GM03348 (cell line): ENCODE results near the gene ADSL.

Experiments used
- DNase-seq: peaks from one replicate; pipeline ENCODE4 v3.0.0; 2012; ENCODE audit warnings: low spot score

ADSL gene

DNA sequence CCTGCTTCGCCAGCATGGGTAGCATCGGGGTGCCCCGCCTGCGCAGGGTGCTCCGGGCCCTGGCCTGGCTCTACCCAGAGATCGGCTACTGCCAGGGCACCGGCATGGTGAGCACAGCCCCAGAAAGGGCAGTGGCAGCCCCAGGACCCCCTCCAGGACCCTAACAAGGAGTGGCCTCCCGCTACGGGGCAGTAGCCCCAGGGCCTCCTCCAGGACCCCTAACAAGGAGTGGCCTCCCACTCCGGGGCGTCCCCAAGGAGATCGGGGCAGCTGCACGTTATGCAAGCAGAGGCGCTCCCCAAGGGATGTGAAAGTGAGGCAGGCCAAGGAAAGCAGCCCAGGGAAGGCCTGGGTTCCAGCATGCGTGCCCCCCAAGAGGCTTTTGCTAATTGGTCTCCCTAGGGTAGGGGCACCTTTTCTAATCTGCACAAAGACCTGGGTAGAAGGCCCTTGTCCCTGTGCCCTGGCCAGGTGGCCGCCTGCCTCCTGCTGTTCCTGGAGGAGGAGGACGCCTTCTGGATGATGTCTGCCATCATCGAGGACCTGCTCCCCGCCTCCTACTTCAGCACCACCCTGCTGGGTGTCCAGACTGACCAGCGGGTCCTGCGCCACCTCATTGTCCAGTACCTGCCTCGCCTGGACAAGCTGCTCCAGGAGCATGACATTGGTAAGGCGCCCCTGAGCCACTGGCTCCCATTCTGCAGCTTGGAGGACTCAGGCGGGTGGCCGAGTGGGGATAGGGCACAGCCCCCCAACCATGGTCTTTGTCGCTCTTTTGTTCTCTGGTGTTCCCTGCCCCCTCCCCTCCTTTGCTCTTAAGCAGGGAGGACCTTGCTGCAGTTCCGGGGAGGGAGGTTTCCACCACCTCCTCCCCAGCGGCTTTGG lies 59.1 kb downstream of the ADSL start:
- no peak for DNase-seq

DNA sequence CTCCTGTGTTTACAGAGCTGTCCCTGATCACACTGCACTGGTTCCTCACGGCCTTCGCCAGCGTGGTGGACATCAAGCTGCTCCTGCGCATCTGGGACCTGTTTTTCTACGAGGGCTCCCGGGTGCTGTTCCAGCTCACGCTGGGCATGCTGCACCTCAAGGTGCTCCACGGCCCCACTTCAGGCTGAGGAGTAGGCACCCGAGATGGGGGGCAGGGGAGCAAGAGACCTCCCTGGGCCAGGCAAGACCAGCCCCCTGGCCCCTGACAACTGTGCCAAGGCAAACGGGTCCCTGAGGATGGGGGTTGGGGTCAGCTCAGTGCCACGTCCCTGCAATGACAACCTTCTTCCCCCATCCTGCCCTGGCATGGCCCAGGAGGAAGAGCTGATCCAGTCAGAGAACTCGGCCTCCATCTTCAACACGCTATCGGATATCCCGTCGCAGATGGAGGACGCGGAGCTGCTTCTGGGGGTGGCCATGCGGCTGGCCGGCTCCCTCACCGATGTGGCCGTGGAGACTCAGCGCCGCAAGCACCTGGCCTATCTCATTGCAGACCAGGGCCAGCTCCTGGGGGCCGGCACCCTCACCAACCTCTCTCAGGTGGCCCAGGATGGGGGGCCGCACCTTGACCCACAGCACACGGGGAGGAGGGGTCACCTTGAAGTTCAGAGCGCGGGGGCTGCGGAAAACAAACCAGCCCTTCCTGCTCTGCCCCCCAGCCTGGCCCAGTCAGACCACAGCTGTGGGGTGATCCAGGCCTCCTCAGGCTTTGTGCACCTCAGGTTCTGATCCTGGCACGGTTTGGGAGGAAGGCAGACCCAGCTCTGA lies 60.0 kb downstream of the ADSL start:
- DNase-seq: no peak

DNA sequence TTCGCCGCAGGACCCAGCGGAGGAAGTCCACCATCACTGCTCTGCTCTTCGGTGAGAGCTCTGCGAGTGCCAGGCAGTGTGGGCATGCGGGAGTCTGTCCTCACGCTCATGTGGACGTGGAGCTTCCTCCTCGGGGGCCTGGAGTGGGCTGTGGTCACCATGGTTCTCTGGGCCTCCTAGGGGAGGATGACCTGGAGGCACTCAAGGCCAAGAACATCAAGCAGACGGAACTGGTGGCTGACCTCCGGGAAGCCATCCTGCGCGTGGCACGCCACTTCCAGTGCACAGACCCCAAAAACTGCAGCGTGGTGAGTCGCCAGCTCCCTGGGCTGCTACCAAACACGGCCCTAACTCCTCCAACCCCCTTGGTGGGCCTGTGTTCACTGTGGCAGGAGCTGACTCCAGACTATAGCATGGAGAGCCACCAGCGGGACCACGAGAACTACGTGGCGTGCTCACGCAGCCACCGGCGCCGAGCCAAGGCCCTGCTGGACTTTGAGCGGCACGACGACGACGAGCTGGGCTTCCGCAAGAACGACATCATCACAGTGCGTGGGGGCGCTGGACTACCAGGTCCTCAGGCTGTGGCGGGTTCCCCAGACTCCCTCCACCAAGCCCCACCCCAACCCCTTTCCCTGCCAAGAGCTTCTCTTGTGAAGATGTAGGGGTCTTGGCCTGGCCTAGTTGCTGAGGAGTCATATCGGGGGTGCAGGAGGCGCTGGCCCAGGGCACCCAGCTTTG lies 60.9 kb downstream of the ADSL start:
- DNase-seq: no peak

DNA sequence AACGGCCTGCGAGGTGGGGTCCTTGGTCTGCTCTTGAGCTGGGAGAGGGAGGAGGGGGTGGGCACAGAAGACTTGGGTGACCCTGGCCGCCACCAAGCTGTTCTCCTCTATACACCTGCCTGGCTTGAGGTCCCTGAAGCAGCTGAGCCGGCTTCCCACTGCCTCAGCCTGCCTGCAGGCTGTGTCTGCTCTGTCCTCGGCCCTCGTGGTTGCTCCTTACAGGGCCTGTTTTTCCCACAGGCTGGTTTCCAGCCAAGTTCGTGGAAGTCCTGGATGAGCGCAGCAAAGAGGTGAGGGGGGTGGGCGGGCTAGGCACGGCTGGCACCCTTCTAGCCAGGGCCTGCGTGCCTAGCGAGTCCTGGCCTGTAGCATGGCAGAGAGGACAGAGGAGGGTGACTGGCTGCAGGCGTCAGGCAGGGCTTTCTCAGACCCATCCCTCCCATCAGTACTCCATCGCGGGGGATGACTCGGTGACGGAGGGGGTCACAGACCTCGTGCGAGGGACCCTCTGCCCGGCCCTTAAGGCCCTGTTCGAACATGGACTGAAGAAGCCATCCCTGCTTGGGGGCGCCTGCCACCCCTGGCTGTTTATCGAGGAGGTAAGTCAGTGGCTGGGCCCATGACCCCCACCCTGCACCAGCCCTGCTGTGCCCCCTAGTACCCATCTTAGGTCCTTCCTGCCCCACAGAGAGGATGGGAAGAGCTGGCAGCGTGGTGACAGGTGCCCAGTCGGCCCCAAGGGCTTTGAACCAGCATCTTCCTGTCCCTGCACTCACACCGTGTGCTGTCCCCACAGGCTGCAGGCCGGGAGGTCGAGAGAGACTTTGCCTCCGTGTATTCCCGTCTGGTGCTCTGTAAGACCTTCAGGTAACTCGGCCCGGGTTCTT lies 61.8 kb downstream of the ADSL start:
- no peak for DNase-seq

DNA sequence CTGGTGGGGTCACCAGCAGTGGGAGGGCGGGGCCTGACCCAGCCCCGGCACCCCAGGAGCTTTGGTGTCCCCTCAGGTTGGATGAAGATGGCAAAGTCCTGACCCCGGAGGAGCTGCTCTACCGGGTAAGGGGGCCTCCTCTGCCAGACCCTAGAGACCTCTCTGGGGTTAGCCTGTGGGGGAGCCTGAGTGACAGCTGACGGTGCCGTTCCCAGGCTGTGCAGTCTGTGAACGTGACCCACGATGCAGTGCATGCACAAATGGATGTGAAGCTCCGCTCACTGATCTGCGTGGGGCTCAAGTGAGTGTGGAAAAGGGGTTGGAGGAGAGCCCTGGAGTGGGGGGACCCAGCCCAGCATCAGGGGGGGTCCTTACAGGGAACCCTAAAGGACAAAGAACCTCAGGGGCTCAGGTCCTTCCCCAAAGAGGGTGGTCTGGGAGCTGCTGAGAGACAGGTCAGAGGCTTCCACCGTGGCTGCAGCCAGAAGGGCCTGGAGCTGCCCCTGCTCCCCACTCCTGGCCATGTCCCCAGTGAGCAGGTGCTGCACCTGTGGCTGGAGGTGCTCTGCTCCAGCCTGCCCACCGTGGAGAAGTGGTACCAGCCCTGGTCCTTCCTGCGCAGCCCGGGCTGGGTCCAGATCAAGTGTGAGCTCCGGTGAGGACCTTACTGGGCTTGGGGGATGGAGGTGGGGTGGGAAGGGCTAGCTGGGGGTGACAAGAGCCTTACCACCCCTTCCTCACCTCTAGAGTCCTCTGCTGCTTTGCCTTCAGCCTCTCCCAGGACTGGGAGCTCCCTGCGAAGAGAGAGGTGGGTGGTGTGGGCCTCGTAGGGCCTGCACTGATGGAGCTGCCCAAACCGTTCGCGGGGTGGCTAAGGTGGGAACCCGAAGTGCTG lies 62.7 kb downstream of the ADSL start:
- no peak for DNase-seq

DNA sequence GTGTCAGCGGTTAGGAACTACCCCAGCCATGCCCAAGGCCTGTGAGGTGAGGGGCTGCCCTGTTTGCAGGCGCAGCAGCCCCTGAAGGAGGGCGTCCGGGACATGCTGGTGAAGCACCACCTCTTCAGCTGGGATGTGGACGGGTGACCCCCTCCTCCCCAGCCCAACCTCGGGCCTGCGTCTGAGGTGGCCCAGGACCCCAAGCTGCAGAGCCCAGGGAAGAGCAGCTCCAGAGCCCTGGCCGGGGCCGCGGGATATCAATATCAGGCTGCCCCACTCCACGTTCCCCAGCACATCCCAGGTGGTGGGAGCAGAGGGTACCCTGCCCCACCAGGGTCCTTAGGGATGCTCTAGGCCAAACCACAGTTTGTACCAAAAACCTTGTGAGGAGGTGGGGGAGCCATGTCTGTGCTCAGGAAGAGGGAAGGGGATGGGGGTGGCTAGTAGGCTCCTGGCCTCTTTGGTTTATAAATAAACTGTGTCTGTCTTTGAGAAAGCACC lies 63.4 kb downstream of the ADSL start:
- no peak for DNase-seq

DNA sequence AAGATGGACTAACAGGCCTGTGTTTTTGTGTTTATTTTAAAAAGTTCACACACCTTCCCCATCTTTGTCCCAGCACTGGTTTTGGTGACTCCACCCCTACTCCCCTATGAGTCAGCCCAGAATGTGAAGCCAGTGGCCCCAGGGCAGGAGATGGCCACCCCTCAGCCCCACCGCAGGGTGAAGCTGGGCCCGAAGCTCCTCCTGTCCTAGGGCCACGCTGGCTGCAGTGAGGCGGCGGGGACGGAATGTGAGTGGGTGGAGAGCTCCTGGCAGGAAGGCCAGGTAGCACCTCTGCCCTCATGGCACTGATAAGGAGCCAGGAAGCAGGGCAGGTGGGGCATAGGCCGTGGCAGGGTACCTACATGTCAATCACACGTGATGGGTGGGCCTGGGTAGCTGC lies 64.0 kb downstream of the ADSL start:
- DNase-seq: no peak

DNA sequence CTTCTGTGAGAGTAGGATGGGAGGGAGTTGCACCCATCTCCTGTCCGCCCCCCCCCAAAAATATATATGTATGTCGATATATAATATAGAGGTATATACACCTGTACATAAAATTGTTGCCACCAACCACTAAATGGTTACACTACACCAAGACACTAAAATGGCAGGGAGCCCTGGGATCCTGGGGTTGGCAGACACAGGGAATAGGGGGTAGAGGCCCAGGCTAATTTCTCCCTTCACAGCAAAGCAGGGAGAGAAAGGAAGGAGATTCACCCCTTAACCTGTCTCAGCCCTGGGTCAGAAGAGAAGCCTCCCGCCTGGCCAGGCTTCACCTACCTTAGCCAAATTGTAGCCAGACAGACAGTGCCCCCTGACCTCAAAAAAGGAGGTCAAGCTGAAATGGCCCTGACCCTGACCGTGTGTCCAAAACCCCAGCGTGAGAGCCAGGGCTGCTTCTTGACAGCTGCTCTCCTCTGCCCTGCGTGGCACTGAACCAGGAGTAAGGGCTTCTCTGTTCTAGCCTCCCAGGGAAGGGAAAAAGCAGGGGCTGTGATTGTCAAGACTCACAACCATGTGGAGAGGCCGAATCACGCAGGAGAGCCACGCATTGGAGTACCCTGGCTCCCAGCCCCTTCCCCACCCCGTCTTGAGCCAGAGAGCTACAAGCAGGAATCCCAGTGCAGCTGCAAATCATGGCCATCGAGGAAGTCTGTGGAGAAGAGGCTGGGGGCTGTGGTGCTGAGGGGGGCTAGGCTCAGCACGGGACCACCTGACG lies 64.6 kb downstream of the ADSL start:
- no peak for DNase-seq

DNA sequence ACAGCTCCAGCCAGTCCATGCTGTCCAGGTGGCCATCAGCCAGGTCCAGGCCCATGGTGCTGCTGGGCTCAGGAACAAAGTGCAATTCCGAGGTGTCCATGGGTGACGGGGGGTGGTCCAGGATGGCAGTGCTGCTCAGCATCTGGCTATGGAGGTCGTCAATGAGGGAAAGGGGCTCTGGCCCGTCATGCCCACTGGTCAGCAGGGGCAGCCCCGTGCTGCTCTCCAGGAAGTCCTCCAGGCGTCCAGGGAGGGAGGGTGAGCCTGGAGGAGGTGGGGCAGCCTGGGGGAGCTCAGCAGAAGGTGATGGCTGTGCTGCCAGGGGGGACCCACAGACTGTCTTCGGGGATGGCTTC lies 65.2 kb downstream of the ADSL start:
- no peak for DNase-seq

DNA sequence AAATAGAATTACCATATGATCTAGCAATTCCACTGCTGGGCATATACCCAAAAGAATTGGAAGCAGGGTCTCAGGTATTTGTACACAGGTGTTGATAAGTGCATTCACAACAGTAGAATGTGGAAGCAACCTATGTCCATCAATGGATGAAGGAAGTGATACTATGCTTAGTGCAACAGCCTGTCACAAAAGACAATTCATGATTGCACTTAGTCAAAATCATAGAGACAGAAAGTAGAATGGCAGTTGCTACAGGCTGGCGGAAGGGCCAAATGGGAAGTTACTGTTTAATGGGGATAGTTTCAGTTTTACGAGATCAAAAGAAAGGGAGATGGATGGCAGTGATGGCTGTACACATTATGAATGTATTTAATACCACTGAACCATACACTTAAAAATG lies 66.1 kb downstream of the ADSL start:
- DNase-seq: no peak

DNA sequence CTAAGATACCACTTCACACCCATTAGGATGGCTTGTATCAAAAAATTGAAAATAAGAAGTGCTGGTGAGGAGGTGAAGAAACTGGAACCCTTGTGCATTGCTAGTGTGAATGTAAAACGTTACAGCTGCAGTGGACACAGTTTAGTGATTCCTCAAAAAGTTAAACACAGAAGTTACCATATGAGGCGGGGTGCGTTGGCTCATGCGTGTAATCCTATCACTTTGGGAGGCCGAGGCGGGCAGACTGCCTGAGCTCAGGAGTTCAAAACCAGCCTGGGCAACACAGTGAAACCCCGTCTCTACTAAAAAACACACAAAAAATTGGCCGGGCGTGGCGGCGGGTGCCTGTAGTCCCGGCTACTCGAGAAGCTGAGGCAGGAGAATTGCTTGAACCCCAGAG lies 67.6 kb downstream of the ADSL start:
- no peak for DNase-seq

DNA sequence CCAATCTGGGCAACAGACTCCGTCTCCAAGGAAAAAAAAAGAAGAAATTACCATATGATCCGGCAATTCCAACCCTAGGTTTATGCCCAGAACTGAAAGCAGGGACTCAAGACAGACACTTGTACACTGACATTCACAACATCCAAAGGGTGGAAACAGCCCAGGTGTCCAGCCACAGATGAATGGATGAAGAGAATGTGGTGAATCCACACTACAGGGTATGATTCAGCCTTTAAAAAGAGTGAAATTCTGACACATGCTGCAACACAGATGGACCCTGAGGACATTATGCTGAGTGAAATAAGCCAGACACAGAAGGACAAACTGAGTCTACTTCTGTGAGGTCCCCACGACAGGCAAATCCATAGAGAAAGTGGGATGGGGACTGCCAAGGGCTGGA lies 68.0 kb downstream of the ADSL start:
- DNase-seq: no peak

DNA sequence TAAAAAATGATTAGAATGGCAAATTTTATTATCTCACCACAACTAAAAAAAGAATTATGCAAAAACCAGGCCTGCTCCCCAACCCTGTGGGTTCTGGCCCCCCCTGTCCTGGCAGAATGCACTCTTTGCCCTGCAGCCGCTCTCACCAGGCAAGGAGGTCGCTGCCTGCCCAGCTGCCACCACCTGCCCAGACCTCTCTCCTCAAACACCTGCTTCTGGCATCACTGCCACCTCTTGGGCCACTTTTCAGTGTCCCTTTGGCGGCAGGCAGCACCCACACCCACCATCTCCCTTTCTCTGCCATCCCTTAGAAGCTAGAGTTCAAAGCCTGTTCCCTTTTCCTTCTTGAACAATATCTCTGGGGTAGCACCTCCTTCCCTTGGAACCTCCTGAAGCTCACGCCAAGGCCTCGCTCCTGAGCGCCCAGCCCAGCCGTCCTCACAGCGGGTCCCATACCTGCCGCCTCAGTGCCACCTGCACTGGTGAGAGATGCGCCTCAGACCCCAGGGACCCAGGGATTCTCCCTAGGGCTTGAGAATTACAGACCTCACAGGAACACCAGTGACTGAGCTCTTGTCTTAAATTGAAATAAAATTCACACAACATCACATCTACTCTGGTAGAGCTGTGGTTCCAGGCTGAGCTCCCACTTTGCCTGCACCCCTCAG lies 68.7 kb downstream of the ADSL start:
- DNase-seq: no peak

DNA sequence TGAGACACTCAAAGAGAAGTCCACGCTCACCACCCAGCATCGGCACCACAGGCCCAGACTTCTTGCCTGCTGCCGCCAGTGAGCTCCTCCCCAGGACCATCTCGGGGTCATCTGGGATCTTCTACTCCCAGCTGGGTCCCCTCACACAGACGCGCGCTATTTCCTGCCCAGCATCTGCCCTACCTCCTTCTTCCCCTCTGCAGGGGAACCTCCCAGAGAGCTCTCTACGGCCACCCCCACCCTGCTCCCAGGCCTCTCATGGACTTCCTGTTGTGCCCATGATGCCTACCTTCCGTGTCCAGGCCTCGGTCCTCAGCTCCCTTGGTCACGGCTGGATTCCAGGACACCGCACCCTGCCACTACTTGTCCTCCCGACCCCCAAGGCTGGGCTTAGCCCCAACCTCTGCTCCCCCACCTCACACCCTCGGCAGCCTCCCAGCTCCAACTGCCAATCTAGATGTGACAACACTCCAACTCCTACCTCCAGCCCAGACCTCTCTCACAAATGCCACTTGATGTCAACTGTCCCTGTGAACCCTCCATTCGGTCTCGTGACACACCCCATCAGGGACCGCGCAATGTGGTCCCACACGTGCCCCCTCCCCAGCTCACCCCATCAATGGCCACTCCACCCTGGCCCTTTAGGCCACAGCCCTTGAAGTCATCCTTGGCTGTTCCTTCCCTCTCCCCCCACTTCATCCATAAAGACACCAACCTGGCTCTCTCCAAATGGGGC lies 69.4 kb downstream of the ADSL start:
- no peak for DNase-seq

DNA sequence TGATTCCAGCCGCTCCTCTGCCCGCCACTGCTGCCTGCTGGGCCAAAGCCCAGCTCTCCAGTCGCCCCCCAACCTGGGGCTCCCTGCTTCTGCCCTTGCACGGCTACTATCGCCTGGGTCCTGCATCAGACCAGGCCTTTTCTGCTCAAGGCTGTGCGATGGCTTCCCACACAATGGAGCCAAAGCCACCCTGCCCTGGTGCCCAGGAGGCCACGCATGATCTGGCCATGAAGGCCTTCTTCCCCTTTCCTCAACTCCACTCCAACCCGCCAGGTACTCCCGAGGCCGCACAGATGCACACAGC lies 69.9 kb downstream of the ADSL start:
- DNase-seq: no peak

DNA sequence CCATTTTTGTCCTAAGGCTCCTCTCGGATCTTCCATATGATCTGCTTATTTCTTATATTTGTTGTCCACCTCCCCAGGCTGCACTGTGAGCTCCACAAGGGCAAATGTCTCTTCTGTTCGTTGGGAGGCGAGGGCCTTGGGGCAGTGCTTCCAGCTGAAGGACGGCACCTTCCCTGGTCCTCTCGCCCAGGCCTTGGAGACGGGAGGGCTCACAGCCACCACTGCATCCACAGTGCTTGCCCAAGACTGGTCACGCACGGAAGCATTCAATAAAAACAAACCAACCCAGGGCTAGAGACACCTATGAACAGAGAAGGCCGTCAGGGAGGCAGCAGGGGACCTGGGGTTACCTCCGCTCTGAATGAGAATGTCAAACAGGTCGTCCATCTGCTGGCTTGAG lies 70.3 kb downstream of the ADSL start:
- DNase-seq: no peak

DNA sequence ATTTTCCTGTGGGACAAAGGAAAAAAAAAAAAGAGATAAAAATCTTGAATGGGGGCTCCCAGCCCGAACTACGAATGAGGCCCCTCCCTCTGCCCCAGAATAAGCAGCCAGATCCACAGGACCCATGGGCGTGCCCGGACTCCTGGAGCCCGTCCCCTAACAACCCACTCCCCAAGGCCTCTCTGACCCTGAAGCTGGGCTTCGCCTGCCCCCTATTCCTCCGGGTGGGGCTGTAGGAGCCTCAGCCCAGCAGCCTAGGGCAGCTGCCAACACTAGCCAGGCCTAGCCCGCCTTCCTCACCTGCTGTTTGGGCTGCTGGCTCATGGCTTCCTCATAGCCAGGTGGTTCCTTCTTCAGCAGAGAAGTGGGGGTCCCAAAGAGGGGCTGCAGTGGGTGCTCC lies 70.7 kb downstream of the ADSL start:
- DNase-seq: no peak

DNA sequence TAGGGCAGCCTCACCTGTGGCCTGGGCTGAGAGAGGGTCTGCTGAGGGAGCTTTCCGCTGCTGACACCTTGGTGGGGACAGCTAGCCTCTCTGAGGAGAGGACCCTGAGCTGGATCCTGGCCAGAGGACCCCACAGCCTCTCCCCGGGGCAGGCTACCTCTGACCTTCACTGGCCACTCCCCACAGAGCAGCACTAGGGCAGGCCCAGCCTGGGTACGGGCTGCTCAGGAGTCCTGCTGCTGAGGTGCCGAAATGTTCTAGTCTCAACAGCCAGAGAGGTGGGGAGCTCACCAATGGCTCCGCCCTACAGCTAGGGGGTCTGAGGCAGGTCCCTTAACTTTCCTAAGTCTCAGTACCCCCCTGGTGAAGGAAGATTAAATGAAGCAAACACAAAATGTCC lies 71.6 kb downstream of the ADSL start:
- DNase-seq: no peak
